Lung (tissue), 12 donors: ENCODE results near the gene RDX. TPM values are rescaled to one million over a fixed set of nuclear protein-coding genes. Genes with fewer than 3 reads are reported as not detected.

ENCODE experiments used
- ATAC-seq: fragments of 200-7000 bp; cut with Tn5 transposase; one replicate; pipeline ENCODE4 v1.9.1; 2020; ENCODE audit warnings: moderate number of reproducible peaks; ENCODE audit not compliant: insufficient read depth, low FRiP score
- DNase-seq, 3 donors: peaks; one replicate each; pipeline ENCODE4 v3.0.0-alpha.2; 2013 to 2017
- H3K27ac ChIP-seq, 2 donors: one replicate each; pipeline ENCODE4 v1.5.1; 2013; ENCODE audit warnings: mild to moderate bottlenecking in 2 of 2, moderate library complexity in 2 of 2, control low read depth in 1 of 2, inconsistent platforms in 1 of 2, low read depth in 1 of 2, low read length in 1 of 2
- H3K27me3 ChIP-seq, 3 donors: one replicate each; pipeline ENCODE4 v1.5.1; 2013; ENCODE audit warnings: low read length in 2 of 3; ENCODE audit not compliant: control insufficient read depth in 3 of 3, insufficient read depth in 3 of 3
- H3K36me3 ChIP-seq, 4 donors: one replicate each; pipeline ENCODE4 v1.5.1; 2013; ENCODE audit warnings: low read length in 4 of 4, mild to moderate bottlenecking in 1 of 4, moderate library complexity in 1 of 4; ENCODE audit not compliant: control insufficient read depth in 4 of 4, insufficient read depth in 4 of 4
- H3K4me1 ChIP-seq, 5 donors: one replicate each; pipeline ENCODE4 v1.5.1; 2013; ENCODE audit warnings: low read length in 5 of 5, mild to moderate bottlenecking in 2 of 5, moderate library complexity in 1 of 5; ENCODE audit not compliant: control insufficient read depth in 5 of 5, insufficient read depth in 5 of 5
- H3K4me3 ChIP-seq: one replicate; pipeline ENCODE4 v1.5.1; 2013; ENCODE audit warnings: mild to moderate bottlenecking, control low read depth, moderate library complexity
- H3K9ac ChIP-seq, 2 donors: one replicate each; pipeline ENCODE4 v1.5.1; 2013; ENCODE audit warnings: low read length in 2 of 2, control low read depth in 1 of 2; ENCODE audit not compliant: insufficient read depth in 1 of 2
- H3K9me3 ChIP-seq, 4 donors: one replicate each; pipeline ENCODE4 v1.5.1; 2013; ENCODE audit warnings: low read length in 3 of 4, mild to moderate bottlenecking in 1 of 4, moderate library complexity in 1 of 4; ENCODE audit not compliant: control insufficient read depth in 4 of 4, insufficient read depth in 3 of 4
- WGBS, 2 donors: extraction: QIAGEN DNeasy Blood & Tissue Kit; methylation state at CpG; one replicate each; pipeline ENCODE4 v1.1.7; 2013; 5-methylcytosine and 5-hydroxymethylcytosine counted together
- polyA plus RNA-seq, 2 donors: library from polyadenylated mRNA; stranded (reverse); fragments of 200-250 nt; gene quantifications; one replicate each; pipeline ENCODE4 v1.2.1, GENCODE V29; 2013
- total RNA-seq, 2 donors: library from RNA; depleted of rRNA in 1 of 2; stranded (reverse); fragments of >200 nt in 1 of 2; gene quantifications; one replicate each; pipeline ENCODE4 v1.2.1, GENCODE V29; 2014 to 2021
- TF ChIP-seq, protein P1 (sequence below): IDR thresholded peaks from 2 replicates; pipeline ENCODE4 v1.5.1; 2012; ENCODE audit warnings: mild to moderate bottlenecking; ENCODE audit errors: control extremely low read depth, extremely low read depth
- donor health status: control.
- donor health status: control.
- donor health status: Bipolar disorder and iron deficiency.
- donor health status: healthy.
- donor health status: DM: yes; HTN: yes; CAD: no.

Gene RDX
- total and polyA plus RNA-seq, 4 donors, result 21.8 to 144 (median 59.2) TPM

DNA sequence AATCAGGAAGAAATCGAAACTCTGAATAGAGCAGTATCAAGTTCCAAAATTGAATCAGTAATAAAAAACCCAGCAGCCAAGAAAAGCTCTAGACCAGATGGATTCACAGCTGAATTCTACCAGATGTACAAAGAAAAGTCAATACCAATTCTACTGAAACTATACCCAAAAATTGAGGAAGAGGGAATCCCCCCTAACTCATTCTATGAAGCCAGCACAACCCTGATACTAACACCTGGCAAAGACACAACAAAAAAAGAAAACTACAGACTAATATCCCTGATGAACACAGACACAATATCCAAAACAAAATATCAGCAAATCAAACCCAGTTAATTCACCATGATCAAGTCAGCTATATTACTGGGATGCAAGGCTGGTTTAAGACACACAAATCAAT lies 105.5 kb downstream of the RDX start:
- Histone ChIP-seq H3K9ac (no peak overlapping the region), H3K4me1 (peaks cover 0 to 1% (median 0%) of the 10 kb centered on the region in 5 donors), H3K9me3 (no peaks in the 10 kb centered on the region), H3K36me3 (no peaks in the 10 kb centered on the region), H3K4me3 (no peak overlapping the region), H3K27ac (no peak overlapping the region), H3K27me3 (no peaks in the 10 kb centered on the region)
- 94 to 97% methylated on average over 1 of the region's 1 CpG for WGBS, 2 donors
- TF ChIP-seq, protein P1, sequence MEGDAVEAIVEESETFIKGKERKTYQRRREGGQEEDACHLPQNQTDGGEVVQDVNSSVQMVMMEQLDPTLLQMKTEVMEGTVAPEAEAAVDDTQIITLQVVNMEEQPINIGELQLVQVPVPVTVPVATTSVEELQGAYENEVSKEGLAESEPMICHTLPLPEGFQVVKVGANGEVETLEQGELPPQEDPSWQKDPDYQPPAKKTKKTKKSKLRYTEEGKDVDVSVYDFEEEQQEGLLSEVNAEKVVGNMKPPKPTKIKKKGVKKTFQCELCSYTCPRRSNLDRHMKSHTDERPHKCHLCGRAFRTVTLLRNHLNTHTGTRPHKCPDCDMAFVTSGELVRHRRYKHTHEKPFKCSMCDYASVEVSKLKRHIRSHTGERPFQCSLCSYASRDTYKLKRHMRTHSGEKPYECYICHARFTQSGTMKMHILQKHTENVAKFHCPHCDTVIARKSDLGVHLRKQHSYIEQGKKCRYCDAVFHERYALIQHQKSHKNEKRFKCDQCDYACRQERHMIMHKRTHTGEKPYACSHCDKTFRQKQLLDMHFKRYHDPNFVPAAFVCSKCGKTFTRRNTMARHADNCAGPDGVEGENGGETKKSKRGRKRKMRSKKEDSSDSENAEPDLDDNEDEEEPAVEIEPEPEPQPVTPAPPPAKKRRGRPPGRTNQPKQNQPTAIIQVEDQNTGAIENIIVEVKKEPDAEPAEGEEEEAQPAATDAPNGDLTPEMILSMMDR, result no peak
- ATAC-seq (no peak), DNase-seq (no peak)

DNA sequence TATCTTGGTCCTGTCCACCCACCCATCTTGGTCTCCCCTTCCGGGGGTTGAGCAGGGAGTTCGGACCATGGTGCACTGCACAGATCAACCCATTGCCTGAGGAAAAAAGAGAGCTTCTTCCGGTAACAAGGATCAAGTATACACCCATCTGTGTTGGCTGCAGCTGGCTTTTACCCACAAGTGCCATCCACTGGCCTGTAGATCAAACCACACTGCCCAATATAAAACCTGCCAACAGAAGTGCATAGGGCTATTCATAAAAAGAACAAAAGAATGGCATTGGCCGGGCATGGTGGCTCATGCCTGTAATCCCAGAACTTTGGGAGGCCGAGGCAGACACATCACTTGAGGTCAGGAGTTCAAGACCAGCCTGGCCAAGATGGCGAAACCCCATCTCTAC lies 108.7 kb downstream of the RDX start:
- ATAC-seq (no peak), DNase-seq (no peak)
- Histone ChIP-seq H3K27ac (no peak overlapping the region), H3K4me1 (no peaks in the 10 kb centered on the region), H3K9me3 (no peaks in the 10 kb centered on the region), H3K27me3 (no peaks in the 10 kb centered on the region), H3K9ac (no peak overlapping the region), H3K36me3 (no peaks in the 10 kb centered on the region), H3K4me3 (no peak overlapping the region)
- TF ChIP-seq, protein P1, result no peak
- 98% methylated on average over 6 of the region's 6 CpGs for WGBS, 2 donors

DNA sequence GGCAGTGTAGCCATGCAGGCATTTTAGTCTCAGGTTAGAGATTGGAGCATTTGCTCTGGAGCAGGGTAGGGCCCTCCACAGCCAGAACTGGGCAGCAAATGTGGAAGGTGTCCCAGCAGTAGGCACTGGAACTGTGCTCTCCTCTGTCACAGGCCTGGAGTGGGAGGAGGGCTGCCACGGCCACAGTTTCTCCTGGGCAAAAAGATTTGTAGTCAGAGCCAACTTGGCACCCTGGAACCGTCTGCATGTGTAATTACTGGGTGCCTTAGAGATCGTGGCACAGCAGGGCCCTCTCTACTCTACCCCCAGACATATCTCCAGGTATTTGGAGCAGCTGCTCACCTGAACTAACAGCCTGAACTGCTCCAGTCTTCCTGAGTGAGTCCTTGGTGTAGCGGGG lies 109.5 kb downstream of the RDX start:
- Histone ChIP-seq H3K4me1 (no peaks in the 10 kb centered on the region), H3K36me3 (no peaks in the 10 kb centered on the region), H3K27me3 (no peaks in the 10 kb centered on the region), H3K9ac (no peak overlapping the region), H3K9me3 (no peaks in the 10 kb centered on the region), H3K27ac (no peak overlapping the region), H3K4me3 (no peak overlapping the region)
- no peak for ATAC-seq
- TF ChIP-seq, protein P1, result no peak
- no peak for DNase-seq
- 90 to 96% methylated on average over 4 of the region's 4 CpGs for WGBS, 2 donors

DNA sequence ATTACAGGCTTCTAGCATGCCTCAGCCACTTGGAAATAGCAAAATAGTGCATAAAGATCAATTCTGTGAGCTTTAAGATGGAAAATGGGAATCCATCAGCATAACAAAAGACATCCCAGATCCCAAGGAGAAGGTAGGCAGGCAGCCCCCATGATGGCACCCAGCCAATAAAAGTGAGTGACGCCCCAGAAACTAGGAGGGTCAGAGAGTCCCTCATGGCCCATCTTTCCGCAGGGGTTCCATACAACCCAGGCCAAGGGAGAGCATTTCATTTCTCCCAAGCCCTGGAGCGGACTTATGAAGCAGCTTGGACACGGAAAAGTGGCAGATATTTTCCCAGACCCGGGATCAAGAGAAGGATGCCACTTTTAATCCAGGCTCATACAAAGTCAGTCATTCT lies 110.0 kb downstream of the RDX start:
- 94 to 96% methylated on average over 5 of the region's 5 CpGs for WGBS, 2 donors
- H3K27ac ChIP-seq, result no peak overlapping the region
- H3K4me3 ChIP-seq, result no peak overlapping the region
- H3K9ac ChIP-seq, result no peak overlapping the region
- H3K27me3 ChIP-seq, result no peaks in the 10 kb centered on the region
- no peak for DNase-seq
- no peaks in the 10 kb centered on the region for H3K4me1 ChIP-seq
- TF ChIP-seq, protein P1, result no peak
- ATAC-seq, result no peak
- H3K9me3 ChIP-seq, result no peaks in the 10 kb centered on the region
- no peaks in the 10 kb centered on the region for H3K36me3 ChIP-seq
